Brain microvascular endothelial cell (primary cell): Measurements from ENCODE around the gene FTHL17.

ENCODE experiments used
- DNase-seq: peaks from one replicate; pipeline ENCODE4 v3.0.0-alpha.2; 2020
- H3K27ac ChIP-seq: fragments of 250-450 bp; sonication (Bioruptor Pico); 2 replicates; pipeline ENCODE4 v1.5.1; 2020; ENCODE audit warnings: mild to moderate bottlenecking, moderate library complexity
- H3K27me3 ChIP-seq: fragments of 250-450 bp; sonication (Bioruptor Pico); replicated peaks from 2 replicates; pipeline ENCODE4 v1.5.1; 2020; ENCODE audit warnings: mild to moderate bottlenecking
- H3K36me3 ChIP-seq: fragments of 250-450 bp; sonication (Bioruptor Pico); replicated peaks from 2 replicates; pipeline ENCODE4 v1.5.1; 2020; ENCODE audit warnings: mild to moderate bottlenecking
- H3K4me3 ChIP-seq: 2 replicates; pipeline ENCODE4 v1.5.1; 2011; ENCODE audit warnings: low read depth, mild to moderate bottlenecking, control low read depth, low read length, moderate library complexity
- in situ Hi-C: cut with HindIII; loops from 2 replicates; pipeline ENCODE4 v1.10.0; 2017; ENCODE audit warnings: low sequenced_read_pairs, low pct_ligation_motif_present
- TF ChIP-seq, protein P1 (sequence below): IDR thresholded peaks from 2 replicates; pipeline ENCODE4 v1.5.1; 2011; ENCODE audit warnings: low read depth, mild to moderate bottlenecking, moderate library complexity, low read length, control low read depth, inconsistent platforms; ENCODE audit errors: missing control alignments

FTHL17 gene

DNA sequence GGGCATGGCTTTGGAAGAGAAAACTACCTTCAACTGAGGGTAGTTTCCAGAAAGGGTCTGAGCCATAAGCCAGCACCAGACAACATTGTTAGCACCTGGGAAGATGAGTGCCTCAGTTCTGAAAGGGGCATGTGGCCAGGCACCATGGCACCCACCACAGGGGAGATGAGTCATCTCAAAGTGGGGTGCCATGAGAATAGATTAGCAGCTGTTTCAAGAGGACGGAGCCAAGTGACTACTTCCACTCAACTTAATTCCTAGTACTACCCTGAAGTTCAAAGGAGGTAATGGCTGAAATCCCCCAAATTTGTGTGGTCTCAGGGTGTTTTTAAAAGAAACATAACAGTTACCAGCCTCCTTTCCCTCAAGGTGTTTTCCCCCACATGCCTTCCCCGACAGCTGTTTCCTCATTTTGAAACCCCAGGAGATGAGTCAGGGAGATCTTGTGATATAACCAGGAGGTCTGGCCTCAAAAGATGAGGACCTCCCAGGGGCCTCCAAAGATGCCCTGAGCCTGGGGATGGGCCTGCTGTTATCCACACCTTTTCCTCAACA is 27.8 kb upstream of the FTHL17 start:
- DNase-seq = no peak
- H3K36me3 ChIP-seq = no peaks in the 10 kb centered on the region
- TF ChIP-seq, protein P1, sequence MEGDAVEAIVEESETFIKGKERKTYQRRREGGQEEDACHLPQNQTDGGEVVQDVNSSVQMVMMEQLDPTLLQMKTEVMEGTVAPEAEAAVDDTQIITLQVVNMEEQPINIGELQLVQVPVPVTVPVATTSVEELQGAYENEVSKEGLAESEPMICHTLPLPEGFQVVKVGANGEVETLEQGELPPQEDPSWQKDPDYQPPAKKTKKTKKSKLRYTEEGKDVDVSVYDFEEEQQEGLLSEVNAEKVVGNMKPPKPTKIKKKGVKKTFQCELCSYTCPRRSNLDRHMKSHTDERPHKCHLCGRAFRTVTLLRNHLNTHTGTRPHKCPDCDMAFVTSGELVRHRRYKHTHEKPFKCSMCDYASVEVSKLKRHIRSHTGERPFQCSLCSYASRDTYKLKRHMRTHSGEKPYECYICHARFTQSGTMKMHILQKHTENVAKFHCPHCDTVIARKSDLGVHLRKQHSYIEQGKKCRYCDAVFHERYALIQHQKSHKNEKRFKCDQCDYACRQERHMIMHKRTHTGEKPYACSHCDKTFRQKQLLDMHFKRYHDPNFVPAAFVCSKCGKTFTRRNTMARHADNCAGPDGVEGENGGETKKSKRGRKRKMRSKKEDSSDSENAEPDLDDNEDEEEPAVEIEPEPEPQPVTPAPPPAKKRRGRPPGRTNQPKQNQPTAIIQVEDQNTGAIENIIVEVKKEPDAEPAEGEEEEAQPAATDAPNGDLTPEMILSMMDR = no peak
- no peak overlapping the region for H3K27ac ChIP-seq
- no peaks in the 10 kb centered on the region for H3K27me3 ChIP-seq
- H3K4me3 ChIP-seq = no peak overlapping the region
- in situ Hi-C loops = no loop called here

DNA sequence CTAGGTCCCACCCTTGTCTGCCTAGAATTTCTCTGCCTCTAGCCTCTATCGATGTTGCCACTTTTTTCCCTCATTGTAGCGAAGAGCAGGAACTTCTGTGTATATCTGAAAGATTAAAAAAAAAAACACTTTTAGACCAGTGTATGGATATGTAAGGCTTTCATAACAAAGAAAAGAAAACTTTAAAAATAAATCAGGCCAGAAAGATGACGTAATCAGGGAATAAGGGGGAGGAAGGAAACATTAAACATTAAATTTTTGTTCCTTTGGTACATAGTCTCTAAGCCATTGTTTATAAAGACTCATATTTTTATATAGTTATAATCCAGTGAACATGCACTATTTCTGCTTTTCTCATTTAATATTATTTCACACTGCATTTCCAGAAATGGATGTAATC is 26.2 kb upstream of the FTHL17 start:
- Histone ChIP-seq H3K36me3 (no peaks in the 10 kb centered on the region), H3K27me3 (no peaks in the 10 kb centered on the region), H3K4me3 (no peak overlapping the region), H3K27ac (no peak overlapping the region)
- in situ Hi-C loops = no loop called here
- no peak for DNase-seq
- TF ChIP-seq, protein P1 = no peak

DNA sequence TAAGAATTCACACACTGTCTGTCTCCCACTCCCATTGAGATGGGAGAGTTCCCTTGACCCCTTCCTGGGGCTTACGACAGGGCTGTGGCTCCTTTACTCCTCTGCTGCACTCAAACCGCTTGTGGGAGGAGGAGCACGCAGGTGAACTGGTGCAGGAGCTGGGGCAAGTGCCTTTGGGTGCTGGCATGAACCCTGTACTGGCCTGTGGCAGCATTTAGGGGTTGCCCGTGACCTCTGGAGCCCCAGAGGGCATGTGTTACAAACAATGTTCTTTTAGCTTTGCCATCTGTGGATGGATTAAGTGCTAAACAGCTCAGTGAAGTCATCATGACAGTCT is 21.8 kb upstream of the FTHL17 start:
- in situ Hi-C loops = no loop called here
- no peaks in the 10 kb centered on the region for H3K36me3 ChIP-seq
- no peak overlapping the region for H3K4me3 ChIP-seq
- TF ChIP-seq, protein P1 = no peak
- no peak for DNase-seq
- no peaks in the 10 kb centered on the region for H3K27me3 ChIP-seq
- H3K27ac ChIP-seq = no peak overlapping the region

DNA sequence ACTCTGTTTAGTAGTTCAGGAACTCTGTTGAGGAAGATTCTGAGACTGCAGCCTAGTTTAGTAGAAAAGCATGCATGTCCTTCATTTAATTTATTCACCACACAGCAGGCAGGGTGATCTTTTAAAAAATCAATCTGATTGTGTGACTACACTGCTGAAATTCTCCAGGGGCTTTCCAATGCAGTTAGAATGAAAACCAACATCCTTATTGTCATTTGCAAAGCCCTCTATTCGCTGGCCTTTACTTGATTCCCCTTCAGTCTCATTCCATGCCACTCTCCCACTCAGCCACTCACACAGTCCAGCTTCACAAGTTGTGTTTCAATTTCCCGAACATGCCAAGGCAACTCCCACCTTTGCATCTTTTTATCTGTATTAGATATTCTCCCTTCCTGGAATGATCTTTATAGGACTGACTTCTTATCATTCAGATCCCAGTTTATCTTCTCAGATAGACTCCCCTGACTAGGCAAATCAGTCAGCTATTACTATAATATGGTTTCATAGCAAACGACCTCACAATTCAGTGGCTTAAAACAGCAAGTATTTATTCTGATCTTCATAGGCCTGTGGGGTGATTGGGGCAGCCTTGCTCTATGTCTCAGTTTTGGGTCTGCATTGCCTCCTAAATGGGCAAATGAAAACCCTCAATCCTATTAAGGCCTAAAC is 21.3 kb upstream of the FTHL17 start:
- in situ Hi-C loops = no loop called here
- Histone ChIP-seq H3K36me3 (no peaks in the 10 kb centered on the region), H3K27ac (no peak overlapping the region), H3K4me3 (no peak overlapping the region), H3K27me3 (no peaks in the 10 kb centered on the region)
- TF ChIP-seq, protein P1 = no peak
- no peak for DNase-seq

DNA sequence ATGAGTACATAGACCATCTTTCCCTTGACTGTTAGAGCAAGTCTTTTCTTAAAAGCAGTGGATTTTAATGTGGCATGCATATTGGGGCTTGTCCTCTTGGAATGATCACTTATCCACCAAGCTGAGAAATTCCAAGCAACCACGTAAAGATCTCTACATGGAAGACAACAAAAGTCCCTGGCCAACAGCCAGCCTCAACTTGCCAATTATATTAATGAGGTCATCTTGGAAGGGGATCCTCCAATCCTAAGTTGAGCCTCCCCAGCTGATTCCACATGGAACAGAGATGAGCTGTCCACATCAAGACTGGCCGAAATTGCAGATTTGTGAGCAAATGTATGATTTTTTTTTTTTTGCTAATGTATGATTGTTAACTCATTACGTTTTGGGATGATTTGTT is 20.6 kb upstream of the FTHL17 start:
- no peak overlapping the region for H3K27ac ChIP-seq
- no peaks in the 10 kb centered on the region for H3K36me3 ChIP-seq
- TF ChIP-seq, protein P1 = no peak
- no peaks in the 10 kb centered on the region for H3K27me3 ChIP-seq
- DNase-seq = no peak
- no peak overlapping the region for H3K4me3 ChIP-seq
- in situ Hi-C loops = no loop called here

DNA sequence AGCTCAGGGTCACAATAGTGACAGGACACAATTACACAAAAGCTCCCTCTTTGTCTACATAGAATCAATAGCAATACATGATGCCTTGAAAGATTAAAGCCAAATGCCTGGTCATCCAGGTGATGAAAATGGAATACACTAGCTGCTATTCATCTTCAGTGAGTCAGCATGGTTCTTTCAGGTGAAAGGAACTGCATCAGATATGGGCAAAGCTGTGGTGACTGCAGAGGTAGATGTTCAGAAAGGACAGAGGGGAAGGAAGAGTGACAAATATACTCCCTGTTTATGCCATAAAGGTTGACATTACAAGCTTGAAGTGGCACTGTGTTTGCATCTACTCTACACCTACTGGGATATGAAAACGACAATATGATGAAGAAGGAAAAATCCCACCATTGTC is 20.0 kb upstream of the FTHL17 start:
- H3K36me3 ChIP-seq = no peaks in the 10 kb centered on the region
- DNase-seq = no peak
- in situ Hi-C loops = no loop called here
- H3K27ac ChIP-seq = no peak overlapping the region
- H3K4me3 ChIP-seq = no peak overlapping the region
- no peaks in the 10 kb centered on the region for H3K27me3 ChIP-seq
- TF ChIP-seq, protein P1 = no peak
